Measurements from ENCODE around the gene KCNQ1.

DNA sequence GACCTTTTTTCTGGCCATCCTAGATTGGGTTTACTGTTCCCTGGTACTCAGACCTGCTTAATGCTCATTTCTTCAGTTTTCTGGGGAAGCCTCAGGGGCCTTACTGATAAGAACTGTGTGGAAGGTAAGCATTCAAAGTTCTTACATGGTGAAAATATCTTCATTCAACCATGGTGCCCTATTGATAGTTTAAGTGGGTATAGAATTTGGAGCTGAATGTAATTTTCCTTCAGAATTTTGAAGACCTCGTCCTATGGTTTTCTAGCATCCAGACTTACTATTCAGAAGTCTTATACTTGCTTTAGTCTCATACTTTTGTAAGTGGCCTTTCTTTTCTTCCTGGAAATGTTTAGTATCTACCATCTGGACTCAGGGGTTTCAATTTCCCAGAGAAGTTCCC, 365.0 kb downstream of the KCNQ1 start:
- TF ChIP-seq, protein P1, sequence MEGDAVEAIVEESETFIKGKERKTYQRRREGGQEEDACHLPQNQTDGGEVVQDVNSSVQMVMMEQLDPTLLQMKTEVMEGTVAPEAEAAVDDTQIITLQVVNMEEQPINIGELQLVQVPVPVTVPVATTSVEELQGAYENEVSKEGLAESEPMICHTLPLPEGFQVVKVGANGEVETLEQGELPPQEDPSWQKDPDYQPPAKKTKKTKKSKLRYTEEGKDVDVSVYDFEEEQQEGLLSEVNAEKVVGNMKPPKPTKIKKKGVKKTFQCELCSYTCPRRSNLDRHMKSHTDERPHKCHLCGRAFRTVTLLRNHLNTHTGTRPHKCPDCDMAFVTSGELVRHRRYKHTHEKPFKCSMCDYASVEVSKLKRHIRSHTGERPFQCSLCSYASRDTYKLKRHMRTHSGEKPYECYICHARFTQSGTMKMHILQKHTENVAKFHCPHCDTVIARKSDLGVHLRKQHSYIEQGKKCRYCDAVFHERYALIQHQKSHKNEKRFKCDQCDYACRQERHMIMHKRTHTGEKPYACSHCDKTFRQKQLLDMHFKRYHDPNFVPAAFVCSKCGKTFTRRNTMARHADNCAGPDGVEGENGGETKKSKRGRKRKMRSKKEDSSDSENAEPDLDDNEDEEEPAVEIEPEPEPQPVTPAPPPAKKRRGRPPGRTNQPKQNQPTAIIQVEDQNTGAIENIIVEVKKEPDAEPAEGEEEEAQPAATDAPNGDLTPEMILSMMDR (IDR thresholded peaks at IDR 0.05), result no peak
- TF ChIP-seq POLR2A (IDR thresholded peaks at IDR 0.05), result no peak
- no peak for TF ChIP-seq EP300 (IDR thresholded peaks at IDR 0.05)
- TF ChIP-seq POLR2AphosphoS5 (IDR thresholded peaks at IDR 0.05), result no peak

Measured in sigmoid colon (tissue), 4 donors.